Epithelial cell of esophagus (primary cell): ENCODE measurements around the gene LHFPL3.

Source experiments
- DNase-seq: peaks from one replicate; pipeline ENCODE4 v3.0.0; 2010; ENCODE audit warnings: low read depth
- H3K4me3 ChIP-seq: 2 replicates; pipeline ENCODE4 v1.5.1; 2011; ENCODE audit warnings: mild to moderate bottlenecking, low read length, control low read depth
- CTCF ChIP-seq: IDR thresholded peaks from 2 replicates; pipeline ENCODE4 v1.5.1; 2011; ENCODE audit warnings: low read depth, mild to moderate bottlenecking, low read length, control low read depth, inconsistent platforms; ENCODE audit not compliant: insufficient read depth; ENCODE audit errors: missing control alignments

Gene LHFPL3

GRCh38 chr7:104603957-104604356 is 275.6 kb downstream of the LHFPL3 start:
- no peak for DNase-seq
- H3K4me3 ChIP-seq, result no peak overlapping the region
- TF ChIP-seq CTCF, result no peak

GRCh38 chr7:104604706-104605105 is 276.3 kb downstream of the LHFPL3 start:
- no peak for TF ChIP-seq CTCF
- DNase-seq, result no peak
- H3K4me3 ChIP-seq, result no peak overlapping the region

- no peak for TF ChIP-seq CTCF
- no peak for DNase-seq
Measured at GRCh38 chr7:104621321-104621720, 292.9 kb downstream of the LHFPL3 start.

GRCh38 chr7:104625956-104626355 is 297.6 kb downstream of the LHFPL3 start:
- no peak for DNase-seq
- H3K4me3 ChIP-seq, result no peak overlapping the region
- TF ChIP-seq CTCF, result no peak

More at GRCh38 chr7:104621321-104621720, 292.9 kb downstream of the LHFPL3 start:
- no peak overlapping the region for H3K4me3 ChIP-seq

GRCh38 chr7:104627516-104627915 is 299.1 kb downstream of the LHFPL3 start:
- peak; percentile 55 for DNase-seq
- H3K4me3 ChIP-seq, result no peak overlapping the region
- TF ChIP-seq CTCF, result no peak

- no peak for DNase-seq
- TF ChIP-seq CTCF, result no peak
- H3K4me3 ChIP-seq, result no peak overlapping the region
Measured at GRCh38 chr7:104628017-104628416, 299.6 kb downstream of the LHFPL3 start.

GRCh38 chr7:104629408-104629807 is 301.0 kb downstream of the LHFPL3 start:
- TF ChIP-seq CTCF, result no peak
- H3K4me3 ChIP-seq, result no peak overlapping the region
- no peak for DNase-seq
